Astrocyte (in vitro differentiated cells and primary cell): ENCODE measurements around the gene CCNB2.

Source experiments
- EZH2 ChIP-seq: IDR thresholded peaks from 2 replicates; pipeline ENCODE4 v1.6.1; 2012; ENCODE audit warnings: mild to moderate bottlenecking, low read length, inconsistent platforms; ENCODE audit not compliant: insufficient read depth
- TF ChIP-seq, protein P1 (sequence below): IDR thresholded peaks from 2 replicates; pipeline ENCODE4 v1.5.1; 2011; ENCODE audit warnings: low read depth, mild to moderate bottlenecking, inconsistent platforms, low read length, moderate library complexity; ENCODE audit not compliant: insufficient read depth

GRCh38 chr15:59165726-59166125 lies 60.8 kb downstream of the CCNB2 start:
- TF ChIP-seq, protein P1, sequence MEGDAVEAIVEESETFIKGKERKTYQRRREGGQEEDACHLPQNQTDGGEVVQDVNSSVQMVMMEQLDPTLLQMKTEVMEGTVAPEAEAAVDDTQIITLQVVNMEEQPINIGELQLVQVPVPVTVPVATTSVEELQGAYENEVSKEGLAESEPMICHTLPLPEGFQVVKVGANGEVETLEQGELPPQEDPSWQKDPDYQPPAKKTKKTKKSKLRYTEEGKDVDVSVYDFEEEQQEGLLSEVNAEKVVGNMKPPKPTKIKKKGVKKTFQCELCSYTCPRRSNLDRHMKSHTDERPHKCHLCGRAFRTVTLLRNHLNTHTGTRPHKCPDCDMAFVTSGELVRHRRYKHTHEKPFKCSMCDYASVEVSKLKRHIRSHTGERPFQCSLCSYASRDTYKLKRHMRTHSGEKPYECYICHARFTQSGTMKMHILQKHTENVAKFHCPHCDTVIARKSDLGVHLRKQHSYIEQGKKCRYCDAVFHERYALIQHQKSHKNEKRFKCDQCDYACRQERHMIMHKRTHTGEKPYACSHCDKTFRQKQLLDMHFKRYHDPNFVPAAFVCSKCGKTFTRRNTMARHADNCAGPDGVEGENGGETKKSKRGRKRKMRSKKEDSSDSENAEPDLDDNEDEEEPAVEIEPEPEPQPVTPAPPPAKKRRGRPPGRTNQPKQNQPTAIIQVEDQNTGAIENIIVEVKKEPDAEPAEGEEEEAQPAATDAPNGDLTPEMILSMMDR, result no peak
- TF ChIP-seq EZH2, result no peak
